K562 treated with DMSO at 1 percent for 12 hours (cell line): ENCODE results near the gene GATM. TPM values are rescaled to one million over a fixed set of nuclear protein-coding genes. Genes with fewer than 3 reads are reported as not detected.

Source experiments
- total RNA-seq: library from RNA; unstranded; fragments of 300-600 nt; gene quantifications from 2 replicates; pipeline ENCODE4 v1.2.3, GENCODE V29; 2022; ENCODE audit not compliant: insufficient read depth

Gene GATM
- 0.80 and 2.1 TPM in 2 replicates for total RNA-seq

GRCh38 chr15:45378149-45378912, at the start of gene GATM:
Gene GATM (minus strand): TSS chr15:45378544. CDS start chr15:45378453, 91 bp downstream.

Other genes starting within 250 kb of the GATM start
- not detected in 2 replicates for gene DUOXA1, start 248.7 kb downstream of the GATM start, total RNA-seq
- gene DUOX1, start 248.6 kb downstream of the GATM start, total RNA-seq = not detected in 2 replicates
- gene SHF, start 190.6 kb downstream of the GATM start, total RNA-seq = 3.5 and 3.6 TPM in 2 replicates
- gene SLC28A2, start 126.3 kb downstream of the GATM start, total RNA-seq = not detected in 2 replicates
- 0.77 and 1.4 TPM in 2 replicates for gene SLC30A4, start 144.2 kb upstream of the GATM start, total RNA-seq
- gene BLOC1S6, start 208.8 kb upstream of the GATM start, total RNA-seq = 14.9 and 39.9 TPM in 2 replicates